Measurements from ENCODE around the gene WDR5B.
"Not testable (repeated sequence)": the region's sequence is repeated elsewhere in the genome, so short reads cannot be mapped to it uniquely, and the experiment has no call there.

Gene WDR5B

GRCh38 chr3:122415762-122416654 lies at the start of gene WDR5B:
TSS of gene WDR5B (minus strand) at chr3:122416062. CDS start at chr3:122415528, 534 bp downstream.
- peak; percentile 99 for DNase-seq

GRCh38 chr3:122464659-122465058 lies 48.8 kb upstream of the WDR5B start:
- DNase-seq: no peak

- DNase-seq: no peak
Measured at GRCh38 chr3:122462406-122462805, 46.5 kb upstream of the WDR5B start.

- no peak for DNase-seq
Measured at GRCh38 chr3:122461806-122462205, 45.9 kb upstream of the WDR5B start.

- no peak for DNase-seq
Measured at GRCh38 chr3:122458992-122459391, 43.1 kb upstream of the WDR5B start.

- DNase-seq: no peak
Measured at GRCh38 chr3:122457706-122458105, 41.8 kb upstream of the WDR5B start.

- DNase-seq: no peak
Measured at GRCh38 chr3:122456074-122456473, 40.2 kb upstream of the WDR5B start.

GRCh38 chr3:122451371-122451770 lies 35.5 kb upstream of the WDR5B start:
- no peak for DNase-seq

GRCh38 chr3:122448218-122448617 lies 32.4 kb upstream of the WDR5B start:
- not testable (repeated sequence) for DNase-seq

GRCh38 chr3:122444491-122444887 lies 28.6 kb upstream of the WDR5B start:
- not testable (repeated sequence) for DNase-seq

- DNase-seq: peak; percentile 98
Measured at GRCh38 chr3:122443762-122444490, 28.1 kb upstream of the WDR5B start.

- peak; percentile 94 for DNase-seq
Measured at GRCh38 chr3:122443090-122443489, 27.2 kb upstream of the WDR5B start.

- DNase-seq: no peak
Measured at GRCh38 chr3:122435950-122436349, 20.1 kb upstream of the WDR5B start.

- no peak for DNase-seq
Measured at GRCh38 chr3:122430371-122430770, 14.5 kb upstream of the WDR5B start.

GRCh38 chr3:122427857-122428471 lies 12.1 kb upstream of the WDR5B start:
- DNase-seq: no peak

- no peak for DNase-seq
Measured at GRCh38 chr3:122421836-122422235, 6.0 kb upstream of the WDR5B start.

- DNase-seq: no peak
Measured at GRCh38 chr3:122421101-122421500, 5.2 kb upstream of the WDR5B start.

- peak; percentile 49 for DNase-seq
Measured at GRCh38 chr3:122416966-122417365, 1.1 kb upstream of the WDR5B start.

- peak; percentile 67 for DNase-seq
Measured at GRCh38 chr3:122415104-122415744, 638 bp downstream of the WDR5B start.

- DNase-seq: no peak
Measured at GRCh38 chr3:122414391-122414790, 1.5 kb downstream of the WDR5B start.

- no peak for DNase-seq
Measured at GRCh38 chr3:122410639-122411038, 5.2 kb downstream of the WDR5B start.

- no peak for DNase-seq
Measured at GRCh38 chr3:122410111-122410510, 5.8 kb downstream of the WDR5B start.

GRCh38 chr3:122409446-122409845 lies 6.4 kb downstream of the WDR5B start:
- no peak for DNase-seq
